Suprapubic skin (tissue), 4 donors: Measurements from ENCODE around the gene PTPN11.

Experiments
- CTCF ChIP-seq, 2 donors: fragments of 200-600 bp in 1 of 2; fragments of 450-650 bp in 1 of 2; sonication (generic) in 1 of 2; IDR thresholded peaks; one replicate each; pipeline ENCODE4 v1.5.1; 2016 to 2019; ENCODE audit warnings: antibody characterized with exemption in 2 of 2, mild to moderate bottlenecking in 1 of 2, moderate library complexity in 1 of 2
- EP300 ChIP-seq: sonication (generic); formaldehyde crosslinking; IDR thresholded peaks from one replicate; pipeline ENCODE4 v1.6.1; 2017; ENCODE audit warnings: antibody characterized with exemption
- POLR2AphosphoS5 ChIP-seq, 3 donors: sonication (generic); formaldehyde crosslinking; IDR thresholded peaks; one replicate each; pipeline ENCODE4 v1.6.1; 2017; ENCODE audit warnings: antibody characterized with exemption in 3 of 3

- TF ChIP-seq CTCF (IDR thresholded peaks at IDR 0.05) (no peak), EP300 (no peak), POLR2AphosphoS5 (IDR thresholded peaks at IDR 0.05) (no peak)
These were observed 12.2 kb downstream of the PTPN11 start for GRCh38 chr12:112430929-112431328.
